ENCODE measurements around the gene CALR3. TPM values are rescaled to one million over a fixed set of nuclear protein-coding genes. Genes with fewer than 3 reads are reported as not detected.

Gene CALR3
- total and polyA plus RNA-seq, 10 of the 15 experiments (the other 5 are each of a cell fraction or from before 2014, with no cell fraction given): 0.05 to 0.45 (median 0.12) TPM; not detected in 2

GRCh38 chr19:16457195-16457953 is 38.6 kb downstream of the CALR3 start (continued):
- TF ChIP-seq, protein P1, sequence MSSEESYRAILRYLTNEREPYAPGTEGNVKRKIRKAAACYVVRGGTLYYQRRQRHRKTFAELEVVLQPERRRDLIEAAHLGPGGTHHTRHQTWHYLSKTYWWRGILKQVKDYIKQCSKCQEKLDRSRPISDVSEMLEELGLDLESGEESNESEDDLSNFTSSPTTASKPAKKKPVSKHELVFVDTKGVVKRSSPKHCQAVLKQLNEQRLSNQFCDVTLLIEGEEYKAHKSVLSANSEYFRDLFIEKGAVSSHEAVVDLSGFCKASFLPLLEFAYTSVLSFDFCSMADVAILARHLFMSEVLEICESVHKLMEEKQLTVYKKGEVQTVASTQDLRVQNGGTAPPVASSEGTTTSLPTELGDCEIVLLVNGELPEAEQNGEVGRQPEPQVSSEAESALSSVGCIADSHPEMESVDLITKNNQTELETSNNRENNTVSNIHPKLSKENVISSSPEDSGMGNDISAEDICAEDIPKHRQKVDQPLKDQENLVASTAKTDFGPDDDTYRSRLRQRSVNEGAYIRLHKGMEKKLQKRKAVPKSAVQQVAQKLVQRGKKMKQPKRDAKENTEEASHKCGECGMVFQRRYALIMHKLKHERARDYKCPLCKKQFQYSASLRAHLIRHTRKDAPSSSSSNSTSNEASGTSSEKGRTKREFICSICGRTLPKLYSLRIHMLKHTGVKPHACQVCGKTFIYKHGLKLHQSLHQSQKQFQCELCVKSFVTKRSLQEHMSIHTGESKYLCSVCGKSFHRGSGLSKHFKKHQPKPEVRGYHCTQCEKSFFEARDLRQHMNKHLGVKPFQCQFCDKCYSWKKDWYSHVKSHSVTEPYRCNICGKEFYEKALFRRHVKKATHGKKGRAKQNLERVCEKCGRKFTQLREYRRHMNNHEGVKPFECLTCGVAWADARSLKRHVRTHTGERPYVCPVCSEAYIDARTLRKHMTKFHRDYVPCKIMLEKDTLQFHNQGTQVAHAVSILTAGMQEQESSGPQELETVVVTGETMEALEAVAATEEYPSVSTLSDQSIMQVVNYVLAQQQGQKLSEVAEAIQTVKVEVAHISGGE (CRISPR knock-in tag; IDR thresholded peaks at IDR 0.05): 0 out of 2 replicates have a peak, but pooled peaks have one; percentile 41
- TF ChIP-seq POLR2A (IDR thresholded peaks at IDR 0.05; ENCODE audit: low read depth, low read length) (no peak), MTA3 (IDR thresholded peaks at IDR 0.05; ENCODE audit: borderline replicate concordance, low read length) (no peak)

- ChIA-PET CTCF (no interaction called here), RAD21 (ENCODE audit: unreplicated experiment) (interaction anchor here (1.2 to 2.2 kb wide), 3 partner anchors 9 to 40 kb away, joined by 4 to 7 read pairs (median 4); partner anchors contain the start of genes C19orf44 and CALR3), SMC1A (ENCODE audit: uncharacterized antibody, unreplicated experiment) (interaction anchor here (0.8 to 1.1 kb wide), 2 partner anchors 9 to 88 kb away, joined by 4 read pairs; no protein-coding TSS in a partner anchor), POLR2A (interaction anchor here (0.6 to 1.7 kb wide), 4 partner anchors 9 to 152 kb away, joined by 3 to 8 read pairs (median 4); no protein-coding TSS in a partner anchor)
- Histone ChIP-seq H3K4me2 (ENCODE audit: control insufficient read depth, insufficient read depth) (peak overlapping the region; percentile 96), H3K4me1 (ENCODE audit: control insufficient read depth, insufficient read depth, low read length) (peaks cover 25% of the 10 kb centered on the region), H3K27me3 (replicated peaks in 1 of 2; ENCODE audit: control insufficient read depth in 2 of 2, insufficient read depth in 2 of 2, low read length in 1 of 2) (no peaks in the 10 kb centered on the region; a peak in 1 of 4 replicates), H3K27ac (ENCODE audit: control insufficient read depth, insufficient read depth) (peak overlapping the region; percentile 75), H4K20me1 (ENCODE audit: control insufficient read depth, insufficient read depth) (no peaks in the 10 kb centered on the region), H3K9ac (ENCODE audit: control insufficient read depth, insufficient read depth, low read length) (peak overlapping the region; percentile 63; the same call in 1 of the 2 replicates), H3K4me3 (peak overlapping the region; percentile 38; the same call in 1 of the 2 replicates), H3K79me2 (ENCODE audit: control insufficient read depth, insufficient read depth, low read length) (peaks cover 76% of the 10 kb centered on the region), H3K36me3 (ENCODE audit: control insufficient read depth in 2 of 2, insufficient read depth in 2 of 2, low read length in 1 of 2) (no peaks in the 10 kb centered on the region; a peak in 2 of 4 replicates), H2AFZ (ENCODE audit: control insufficient read depth, low read depth, low read length) (no peak overlapping the region), H3K9me3 (replicated peaks; ENCODE audit: control insufficient read depth, insufficient read depth, low read length) (no peaks in the 10 kb centered on the region)
- peak; percentile 70 for FAIRE-seq
- BruUV-seq (replicated peaks): no TSS peak
- TF ChIP-seq, protein P2, sequence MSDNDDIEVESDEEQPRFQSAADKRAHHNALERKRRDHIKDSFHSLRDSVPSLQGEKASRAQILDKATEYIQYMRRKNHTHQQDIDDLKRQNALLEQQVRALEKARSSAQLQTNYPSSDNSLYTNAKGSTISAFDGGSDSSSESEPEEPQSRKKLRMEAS (IDR thresholded peaks at IDR 0.05; ENCODE audit: low read depth, low read length): no peak
- no peak for TF ChIP-seq EED (IDR thresholded peaks at IDR 0.05; ENCODE audit: low read depth)
- TF ChIP-seq SIN3A (IDR thresholded peaks at IDR 0.05; ENCODE audit: low read depth, low read length): no peak
- 0 out of 2 replicates have a peak, but pooled peaks have one; percentile 13 for TF ChIP-seq SMARCA5 (IDR thresholded peaks at IDR 0.05)
- peak; percentile 28; the same call in 1 of the 2 replicates for TF ChIP-seq SPI1 (IDR thresholded peaks at IDR 0.05; ENCODE audit: borderline replicate concordance, insufficient read depth, low read depth, low read length)
- 0 out of 2 replicates have a peak, but pooled peaks have one; percentile 45 for TF ChIP-seq IKZF1 (conservative IDR thresholded peaks at IDR 0.05)
- DNase-seq (ENCODE audit: low read depth, low spot score): no peak
- WGBS (ENCODE audit: insufficient coverage, insufficient replicate concordance, low lambda C conversion rate, missing lambda C conversion rate): 43% methylated on average over 11 of the region's 11 CpGs
- intact Hi-C loops (cut with micrococcal nuclease; ENCODE audit: unreplicated experiment): no loop called here
- peak; percentile 49 for ATAC-seq
- in situ Hi-C loops (cut with MboI): no loop called here
Observed at GRCh38 chr19:16456652-16457194, 39.2 kb downstream of the CALR3 start.

Data from GM12878 (cell line).